HG02610 (cell line): ENCODE data around the gene CNTLN.
"Not testable (repeated sequence)": the region's sequence is repeated elsewhere in the genome, so short reads cannot be mapped to it uniquely, and the experiment has no call there.

ENCODE experiments used
- ATAC-seq: cut with Tn5 transposase; IDR thresholded peaks from one replicate; pipeline ENCODE4 v1.9.1; 2021; ENCODE audit warnings: mild to moderate bottlenecking, moderate library complexity; ENCODE audit not compliant: unreplicated experiment

Gene CNTLN

GRCh38 chr9:17294822-17295624 lies 160.2 kb downstream of the CNTLN start:
- ATAC-seq = no peak

DNA sequence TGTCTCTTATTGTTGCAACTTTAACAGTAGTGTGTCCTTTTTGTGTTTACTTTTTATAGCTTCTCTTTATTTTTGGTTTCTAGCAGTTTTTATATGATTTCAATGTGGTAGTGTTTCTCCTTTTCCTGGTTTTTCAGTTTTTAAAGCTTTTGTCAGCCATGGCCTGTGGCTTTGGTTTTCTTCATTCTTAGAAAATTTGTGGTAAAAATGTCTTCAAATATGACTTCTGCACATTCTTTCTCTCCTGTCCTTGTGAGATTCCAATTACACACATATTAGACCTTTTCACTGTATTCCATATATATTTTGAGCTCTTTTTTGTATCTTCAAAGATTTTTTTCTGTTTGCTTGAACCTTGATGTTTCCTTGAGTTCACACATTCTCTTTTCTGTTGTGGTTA lies 180.5 kb downstream of the CNTLN start:
- ATAC-seq = no peak

- no peak for ATAC-seq
Measured at GRCh38 chr9:17318821-17319320, 184.0 kb downstream of the CNTLN start.

- no peak for ATAC-seq
Measured at GRCh38 chr9:17319864-17320263, 185.0 kb downstream of the CNTLN start.

- ATAC-seq = no peak
Measured at GRCh38 chr9:17322882-17323864, 188.3 kb downstream of the CNTLN start.

GRCh38 chr9:17328331-17328730 lies 193.5 kb downstream of the CNTLN start:
- ATAC-seq = no peak

- no peak for ATAC-seq
Measured at GRCh38 chr9:17330097-17330496, 195.3 kb downstream of the CNTLN start.

GRCh38 chr9:17332115-17332514 lies 197.3 kb downstream of the CNTLN start:
- no peak for ATAC-seq

GRCh38 chr9:17339156-17339555 lies 204.3 kb downstream of the CNTLN start:
- no peak for ATAC-seq

DNA sequence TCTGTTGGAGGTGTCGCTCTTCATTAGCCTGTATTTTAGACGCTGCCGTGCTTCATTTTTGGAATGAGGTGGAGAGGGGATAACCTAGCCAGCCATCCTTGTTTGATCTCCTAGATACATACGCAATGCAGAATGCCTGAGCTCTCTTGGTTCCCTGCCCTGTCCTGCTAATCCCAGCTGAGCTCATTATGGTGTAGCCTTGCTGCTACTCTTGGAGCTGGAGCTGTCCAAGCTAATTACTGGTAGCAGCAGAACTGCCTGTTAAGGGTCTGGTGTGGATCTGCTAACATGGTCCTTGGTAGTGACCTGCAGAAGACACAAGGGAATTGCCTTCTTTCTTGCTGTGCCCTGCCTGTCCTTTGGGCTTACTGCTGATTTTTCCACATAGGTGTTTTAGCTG lies 207.9 kb downstream of the CNTLN start:
- ATAC-seq = no peak

DNA sequence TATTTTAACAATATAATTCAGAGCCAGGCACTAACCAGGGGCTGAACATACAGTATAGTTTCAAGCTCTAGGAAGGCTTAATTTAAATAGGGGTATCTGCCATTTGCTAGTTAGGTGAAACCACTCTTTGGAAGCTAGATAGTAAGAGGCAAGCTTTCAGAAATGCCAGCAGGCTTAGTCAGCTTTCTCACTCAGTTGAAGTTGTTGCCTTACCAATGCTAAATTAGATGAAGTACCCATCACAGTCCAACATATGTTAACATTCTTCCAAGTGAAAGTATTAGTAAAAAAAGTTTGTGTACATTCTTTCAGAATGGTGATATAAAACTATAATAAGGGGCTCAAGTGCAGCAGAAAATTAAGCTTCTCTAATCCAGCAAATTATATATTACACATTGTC lies 215.0 kb downstream of the CNTLN start:
- ATAC-seq = no peak

DNA sequence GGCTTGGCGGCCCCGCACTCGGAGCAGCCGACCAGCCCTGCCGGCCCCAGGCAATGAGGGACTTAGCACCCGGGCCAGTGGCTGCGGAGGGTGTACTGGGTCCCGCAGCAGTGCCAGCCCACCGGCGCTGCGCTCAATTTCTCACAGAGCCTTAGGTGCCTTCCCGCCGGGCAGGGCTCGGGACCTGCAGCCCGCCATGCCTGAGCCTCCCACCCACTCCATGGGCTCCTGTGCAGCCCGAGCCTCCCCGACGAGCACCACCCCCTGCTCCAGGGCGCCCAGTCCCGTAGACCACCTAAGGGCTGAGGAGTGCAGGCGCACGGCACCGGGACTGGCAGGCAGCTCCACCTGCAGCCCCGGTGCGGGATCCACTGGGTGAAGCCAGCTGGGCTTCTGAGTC lies 219.2 kb downstream of the CNTLN start:
- not testable (repeated sequence) for ATAC-seq

DNA sequence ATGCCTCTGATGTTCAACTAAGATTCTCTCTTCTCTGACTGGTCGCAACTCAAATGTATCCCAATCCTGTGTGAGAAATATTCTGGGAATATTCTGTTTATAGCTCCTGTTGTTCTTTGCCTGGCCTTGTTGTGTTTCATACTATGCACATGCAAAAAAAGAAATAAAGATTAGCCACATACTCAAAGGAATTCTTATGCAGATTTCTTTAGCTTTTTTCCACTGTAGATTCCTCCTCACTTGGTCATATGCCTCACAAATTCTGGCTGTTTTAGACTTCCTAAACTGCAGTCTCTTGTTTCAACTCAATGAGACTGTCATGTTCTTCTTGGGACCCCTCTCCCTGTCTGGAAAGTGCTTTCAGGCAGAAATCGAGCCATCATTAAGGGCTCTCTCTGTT lies 226.5 kb downstream of the CNTLN start:
- no peak for ATAC-seq

DNA sequence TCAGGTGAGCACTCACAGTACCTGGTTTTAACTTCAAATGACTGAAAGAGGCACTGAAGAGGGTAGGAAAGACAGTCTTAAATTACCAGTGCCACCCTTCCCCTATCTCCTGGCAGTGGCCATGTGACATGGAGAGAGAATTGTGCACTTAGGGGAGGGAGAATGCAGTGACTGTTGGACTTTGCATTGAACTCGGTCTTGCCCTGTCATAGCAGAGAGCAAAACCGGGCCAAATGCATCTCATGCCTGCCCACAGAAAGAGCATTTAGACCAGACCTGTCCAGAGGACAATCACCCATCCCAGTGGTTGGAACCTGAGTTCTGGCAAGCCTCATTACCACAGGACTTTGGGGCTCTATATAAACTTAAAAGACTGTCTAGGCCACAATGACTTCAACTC lies 232.2 kb downstream of the CNTLN start:
- ATAC-seq = no peak

GRCh38 chr9:17380126-17380861 lies 245.5 kb downstream of the CNTLN start:
- no peak for ATAC-seq

DNA sequence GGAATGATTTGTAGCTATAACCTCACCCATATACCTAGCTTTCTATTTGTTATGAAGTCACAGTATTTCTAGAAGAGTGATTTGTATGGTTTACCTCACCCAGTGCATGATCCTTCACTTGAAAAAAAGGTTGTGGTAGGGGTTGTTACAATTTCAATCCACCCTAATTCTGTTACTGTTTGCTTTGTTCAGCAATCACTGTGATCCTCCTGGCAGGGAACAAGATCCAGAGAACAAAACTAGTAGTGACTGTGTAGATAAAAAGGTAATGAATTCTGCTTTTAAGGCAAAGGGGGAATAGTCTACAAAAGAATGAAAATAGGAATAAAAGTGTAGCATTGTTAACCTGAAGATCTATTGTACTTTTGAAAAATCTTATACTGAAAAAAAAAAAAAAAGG lies 252.7 kb downstream of the CNTLN start:
- no peak for ATAC-seq

GRCh38 chr9:17389026-17389425 lies 254.2 kb downstream of the CNTLN start:
- ATAC-seq = no peak

DNA sequence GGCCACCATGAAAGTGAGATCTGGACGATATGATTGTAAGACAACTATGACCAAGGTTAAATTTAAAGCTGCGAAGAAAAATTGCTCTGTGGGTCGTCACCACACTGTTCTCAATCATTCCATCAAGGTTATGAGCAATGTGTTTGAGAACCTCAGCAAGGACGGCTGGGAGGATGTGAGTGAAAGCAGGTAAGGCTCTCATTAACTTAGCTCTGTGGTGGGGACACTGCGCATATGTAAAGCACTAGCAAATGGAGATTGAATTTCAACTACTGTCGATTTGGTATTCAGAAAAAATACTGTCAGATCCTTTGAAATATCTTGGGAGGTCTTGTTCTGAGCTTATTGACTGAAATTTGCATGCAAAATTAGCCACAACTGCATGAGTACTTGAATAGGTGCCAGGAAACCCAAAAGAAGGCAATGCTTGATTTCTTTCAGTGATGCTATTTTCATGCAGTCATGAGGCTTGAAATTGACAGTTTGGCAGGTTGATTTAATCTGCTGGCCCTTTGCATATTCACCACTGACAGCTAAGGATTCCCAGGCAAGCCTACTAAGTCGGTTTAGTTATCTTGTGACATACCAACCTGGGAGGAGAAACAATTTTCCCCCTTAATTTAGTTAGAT lies 260.2 kb downstream of the CNTLN start:
- no peak for ATAC-seq

GRCh38 chr9:17397166-17397728 lies 262.4 kb downstream of the CNTLN start:
- not testable (repeated sequence) for ATAC-seq

- ATAC-seq = no peak
Measured at GRCh38 chr9:17398350-17398749, 263.5 kb downstream of the CNTLN start.
